Activated naive CD4-positive, alpha-beta T cell treated with anti-CD3 and anti-CD28 coated beads for 36 hours (primary cell): ENCODE measurements around the gene BOK. TPM values are rescaled to one million over a fixed set of nuclear protein-coding genes. Genes with fewer than 3 reads are reported as not detected.
A peak's percentile ranks its signal among the peaks of the same experiment; 100 is the strongest.

Experiments
- CTCF ChIA-PET: fragments of 350-600 bp; sonication (Branson Sonifier 250); formaldehyde crosslinking; loops from one replicate; lab custom pipeline; 2021; ENCODE audit warnings: antibody characterized with exemption; lab: Charles Lee
- DNase-seq: peaks from one replicate; pipeline ENCODE4 v3.0.0-alpha.2; 2020
- H3K27ac Mint-ChIP-seq: one replicate; pipeline ENCODE4 v1.8.0; 2021; ENCODE audit warnings: mild to moderate bottlenecking, mixed read lengths
- H3K27me3 Mint-ChIP-seq: one replicate; pipeline ENCODE4 v1.8.0; 2021; ENCODE audit warnings: low read depth, mixed read lengths
- H3K36me3 Mint-ChIP-seq: one replicate; pipeline ENCODE4 v1.8.0; 2021; ENCODE audit warnings: low read depth, mixed read lengths
- H3K4me1 Mint-ChIP-seq: one replicate; pipeline ENCODE4 v1.8.0; 2021; ENCODE audit warnings: low read depth, mixed read lengths
- H3K4me3 Mint-ChIP-seq: one replicate; pipeline ENCODE4 v1.8.0; 2021; ENCODE audit warnings: mild to moderate bottlenecking, moderate library complexity, mixed read lengths
- H3K9me3 Mint-ChIP-seq: one replicate; pipeline ENCODE4 v1.8.0; 2021; ENCODE audit warnings: mixed read lengths
- intact Hi-C: fragments of 100-400 bp; cut with micrococcal nuclease; formaldehyde crosslinking; loops from one replicate; pipeline ENCODE4 v1.15.1; 2023
- total RNA-seq, 2 experiments: library from RNA; stranded (reverse); gene quantifications; one replicate each; pipeline ENCODE4 v1.2.3, GENCODE V29; 2021

BOK gene
- total RNA-seq, 2 experiments from 2014 or later, result not detected

DNA sequence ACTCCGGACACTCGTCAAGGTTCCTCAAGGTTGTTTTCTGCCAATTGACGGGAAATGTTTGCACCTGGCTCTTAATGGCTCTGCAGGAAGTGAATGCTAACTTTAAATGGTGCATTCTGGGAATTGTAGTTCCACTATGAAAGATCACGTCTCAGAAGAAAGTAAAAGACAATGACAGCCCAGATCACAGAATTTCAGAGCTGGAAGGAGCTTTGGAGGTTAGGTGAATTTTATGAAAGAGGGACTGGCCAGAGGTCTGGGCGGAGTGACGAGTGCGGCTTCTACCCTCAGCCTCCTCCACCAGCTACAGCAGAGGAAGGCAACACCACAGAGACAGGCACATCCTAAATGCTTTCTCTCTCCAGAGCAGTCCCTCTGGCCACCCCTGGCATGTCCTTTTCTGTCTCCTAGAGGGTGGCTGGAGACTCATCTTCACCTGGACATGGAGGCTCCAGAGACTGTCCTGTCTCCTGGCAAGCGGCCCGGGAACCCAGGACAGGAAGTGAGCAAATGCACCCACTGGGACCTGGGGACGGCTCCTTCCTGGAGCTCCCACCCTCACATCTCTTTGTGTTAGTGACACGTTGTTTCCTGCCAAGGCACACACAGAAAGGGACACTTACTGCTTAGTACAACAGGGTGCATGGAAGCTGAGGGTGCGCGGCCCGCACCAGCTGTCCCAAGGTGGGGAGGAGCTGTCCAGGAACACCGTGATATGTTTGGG, 59.0 kb downstream of the BOK start:
- no peaks in the 10 kb centered on the region for H3K27me3 Mint-ChIP-seq
- intact Hi-C loops, result loop anchor here (1.0 kb wide), 3 partner anchors 85 to 302 kb away; partner anchors contain the start of genes HDLBP, ING5, SEPTIN2 and STK25
- CTCF ChIA-PET, result interaction anchor here (0.7 to 0.9 kb wide), 2 partner anchors 9 to 17 kb away, joined by 3 read pairs; no protein-coding TSS in a partner anchor
- H3K36me3 Mint-ChIP-seq, result peaks cover 29% of the 10 kb centered on the region
- peak overlapping the region; percentile 75 for H3K4me3 Mint-ChIP-seq
- H3K27ac Mint-ChIP-seq, result peak overlapping the region; percentile 90
- H3K9me3 Mint-ChIP-seq, result peaks cover 9% of the 10 kb centered on the region
- DNase-seq, result peak; percentile 61
- peaks cover 47% of the 10 kb centered on the region for H3K4me1 Mint-ChIP-seq

- peaks cover 29% of the 10 kb centered on the region for H3K36me3 Mint-ChIP-seq
- no peaks in the 10 kb centered on the region for H3K27me3 Mint-ChIP-seq
- H3K9me3 Mint-ChIP-seq, result peaks cover 9% of the 10 kb centered on the region
- CTCF ChIA-PET, result interaction anchor here (0.7 to 0.9 kb wide), 2 partner anchors 10 to 16 kb away, joined by 3 read pairs; no protein-coding TSS in a partner anchor
- intact Hi-C loops, result loop anchor here (1.0 kb wide), 1 partner anchor 303 kb away; the partner anchor contains the start of genes HDLBP and SEPTIN2
- no peak overlapping the region for H3K4me3 Mint-ChIP-seq
- peak overlapping the region; percentile 90 for H3K27ac Mint-ChIP-seq
- no peak for DNase-seq
- H3K4me1 Mint-ChIP-seq, result peaks cover 47% of the 10 kb centered on the region
Measured at GRCh38 chr2:241618296-241618805, 59.8 kb downstream of the BOK start.

- Mint-ChIP-seq H3K4me1 (peaks cover 50% of the 10 kb centered on the region), H3K36me3 (peaks cover 29% of the 10 kb centered on the region), H3K27ac (peak overlapping the region; percentile 90), H3K4me3 (no peak overlapping the region), H3K27me3 (no peaks in the 10 kb centered on the region), H3K9me3 (peaks cover 9% of the 10 kb centered on the region)
- DNase-seq, result no peak
- CTCF ChIA-PET, result no interaction called here
- intact Hi-C loops, result loop anchor here (1.0 kb wide), 1 partner anchor 304 kb away; the partner anchor contains the start of genes HDLBP and SEPTIN2
Measured at GRCh38 chr2:241618829-241619228, 60.3 kb downstream of the BOK start.

DNA sequence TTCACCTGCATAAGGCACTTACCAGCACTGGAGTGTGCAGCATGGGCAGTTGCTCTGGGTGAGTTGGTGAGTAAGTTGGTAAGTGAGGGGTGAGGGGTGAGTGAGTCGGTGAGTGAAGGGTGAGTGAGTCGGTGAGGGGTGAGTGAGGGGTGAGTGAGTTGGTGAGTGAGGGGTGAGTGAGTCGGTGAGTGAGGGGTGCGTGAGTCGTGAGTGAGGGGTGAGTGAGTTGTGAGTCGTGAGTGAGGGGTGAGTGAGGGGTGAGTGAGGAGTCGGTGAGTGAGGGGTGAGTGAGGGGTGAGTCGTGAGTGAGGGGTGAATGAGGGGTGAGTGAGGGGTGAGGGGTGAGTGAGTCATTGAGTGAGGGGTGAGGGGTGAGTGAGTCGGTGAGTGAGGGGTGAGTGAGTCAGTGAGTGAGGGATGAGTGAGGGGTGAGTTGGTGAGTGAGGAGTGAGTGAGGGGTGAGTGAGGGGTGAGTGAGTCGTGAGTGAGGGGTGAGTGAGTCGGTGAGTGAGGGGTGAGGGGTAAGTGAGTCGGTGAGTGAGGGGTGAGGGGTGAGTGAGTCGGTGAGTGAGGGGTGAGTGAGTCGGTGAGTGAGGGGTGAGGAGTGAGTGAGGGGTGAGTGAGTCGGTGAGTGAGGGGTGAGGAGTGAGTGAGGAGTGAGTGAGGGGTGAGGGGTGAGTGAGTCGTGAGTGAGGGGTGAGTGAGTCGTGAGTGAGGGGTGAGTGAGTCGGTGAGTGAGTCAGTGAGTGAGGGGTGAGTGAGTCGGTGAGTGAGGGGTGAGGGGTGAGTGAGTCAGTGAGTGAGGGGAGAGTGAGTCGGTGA, 61.3 kb downstream of the BOK start:
- CTCF ChIA-PET, result no interaction called here
- H3K9me3 Mint-ChIP-seq, result peaks cover 9% of the 10 kb centered on the region
- no peak overlapping the region for H3K4me3 Mint-ChIP-seq
- H3K27me3 Mint-ChIP-seq, result no peaks in the 10 kb centered on the region
- H3K27ac Mint-ChIP-seq, result peak overlapping the region; percentile 90
- intact Hi-C loops, result loop anchor here (1.0 to 2.0 kb wide), 3 partner anchors 17 to 262 kb away; partner anchors contain the start of genes ATG4B and THAP4
- peaks cover 50% of the 10 kb centered on the region for H3K4me1 Mint-ChIP-seq
- peak; percentile 37 for DNase-seq
- peaks cover 31% of the 10 kb centered on the region for H3K36me3 Mint-ChIP-seq

GRCh38 chr2:241620419-241620769, 61.8 kb downstream of the BOK start:
- Mint-ChIP-seq H3K36me3 (peaks cover 31% of the 10 kb centered on the region), H3K27me3 (no peaks in the 10 kb centered on the region), H3K4me3 (no peak overlapping the region), H3K27ac (peak overlapping the region; percentile 84), H3K4me1 (peaks cover 50% of the 10 kb centered on the region), H3K9me3 (peaks cover 9% of the 10 kb centered on the region)
- CTCF ChIA-PET, result no interaction called here
- peak; percentile 85 for DNase-seq
- intact Hi-C loops, result loop anchor here (1.0 to 2.0 kb wide), 3 partner anchors 16 to 262 kb away; partner anchors contain the start of genes ATG4B and THAP4

Other genes with a start within 250 kb of the BOK start
- gene HDLBP, start 243.1 kb upstream of the BOK start, total RNA-seq, result 100 to 1,000 TPM; 278 to 297 TPM
- gene SEPTIN2, start 242.8 kb upstream of the BOK start, total RNA-seq, result 100 to 1,000 TPM; 216 to 227 TPM
- gene FARP2, start 202.5 kb upstream of the BOK start, total RNA-seq, result 10 to 100 TPM; 19.5 to 19.6 TPM
- gene STK25, start 50.2 kb upstream of the BOK start, total RNA-seq, result 10 to 100 TPM; 81.2 to 88.4 TPM
- gene THAP4, start 78.4 kb downstream of the BOK start, total RNA-seq, result 10 to 100 TPM; 36.4 to 38.8 TPM
- gene ATG4B, start 78.9 kb downstream of the BOK start, total RNA-seq, result 10 to 100 TPM; 71.5 to 82.5 TPM
- gene DTYMK, start 128.1 kb downstream of the BOK start, total RNA-seq, result 10 to 100 TPM; 88.0 to 93.8 TPM
- gene ING5, start 143.3 kb downstream of the BOK start, total RNA-seq, result 10 to 100 TPM; 41.0 to 43.8 TPM
- 10 to 100 TPM; 19.4 to 23.1 TPM for gene D2HGDH, start 175.9 kb downstream of the BOK start, total RNA-seq
- not detected for gene GAL3ST2, start 218.1 kb downstream of the BOK start, total RNA-seq